Measurements from ENCODE around the gene SATB2.

Gene SATB2

GRCh38 chr2:199457147-199458008 is at the start of gene SATB2:
Gene SATB2 (minus strand): TSS chr2:199457939. CDS start chr2:199456037, 1,902 bp downstream.
- peak in 1 of 2 experiments; percentile 6 for DNase-seq

GRCh38 chr2:199505755-199506403 is 48.1 kb upstream of the SATB2 start:
- DNase-seq, result no peak

GRCh38 chr2:199503148-199503547 is 45.4 kb upstream of the SATB2 start:
- no peak for DNase-seq

GRCh38 chr2:199499005-199499404 is 41.3 kb upstream of the SATB2 start:
- DNase-seq, result no peak

- DNase-seq, result no peak
Measured at GRCh38 chr2:199495147-199495546, 37.4 kb upstream of the SATB2 start.

- no peak for DNase-seq
Measured at GRCh38 chr2:199490049-199490448, 32.3 kb upstream of the SATB2 start.

- peak; percentile 27 to 34 for DNase-seq
Measured at GRCh38 chr2:199488772-199489400, 31.1 kb upstream of the SATB2 start.

- peak; percentile 41 to 49 for DNase-seq
Measured at GRCh38 chr2:199485732-199486335, 28.1 kb upstream of the SATB2 start.

- peak; percentile 17 to 32 for DNase-seq
Measured at GRCh38 chr2:199484927-199485326, 27.2 kb upstream of the SATB2 start.

- no peak for DNase-seq
Measured at GRCh38 chr2:199480966-199481365, 23.2 kb upstream of the SATB2 start.

- no peak for DNase-seq
Measured at GRCh38 chr2:199477277-199477834, 19.6 kb upstream of the SATB2 start.

- no peak for DNase-seq
Measured at GRCh38 chr2:199471443-199472057, 13.8 kb upstream of the SATB2 start.

GRCh38 chr2:199470672-199471442 is 13.1 kb upstream of the SATB2 start:
- DNase-seq, result no peak

GRCh38 chr2:199470361-199470671 is 12.6 kb upstream of the SATB2 start:
- DNase-seq, result no peak

GRCh38 chr2:199469514-199470360 is 12.0 kb upstream of the SATB2 start:
- no peak for DNase-seq

- no peak for DNase-seq
Measured at GRCh38 chr2:199468561-199469513, 11.1 kb upstream of the SATB2 start.

- DNase-seq, result no peak
Measured at GRCh38 chr2:199467066-199467822, 9.5 kb upstream of the SATB2 start.

GRCh38 chr2:199466692-199467065 is 8.9 kb upstream of the SATB2 start:
- DNase-seq, result no peak

All from AML-193 (cell line).